GM18861 (cell line): ENCODE data around the gene BEX3.
A peak's percentile ranks its signal among the peaks of the same experiment; 100 is the strongest.
"Not testable (repeated sequence)": the region's sequence is repeated elsewhere in the genome, so short reads cannot be mapped to it uniquely, and the experiment has no call there.

Experiments used
- ATAC-seq: cut with Tn5 transposase; IDR thresholded peaks from one replicate; pipeline ENCODE4 v1.9.1; 2021; ENCODE audit not compliant: unreplicated experiment

Gene BEX3

DNA sequence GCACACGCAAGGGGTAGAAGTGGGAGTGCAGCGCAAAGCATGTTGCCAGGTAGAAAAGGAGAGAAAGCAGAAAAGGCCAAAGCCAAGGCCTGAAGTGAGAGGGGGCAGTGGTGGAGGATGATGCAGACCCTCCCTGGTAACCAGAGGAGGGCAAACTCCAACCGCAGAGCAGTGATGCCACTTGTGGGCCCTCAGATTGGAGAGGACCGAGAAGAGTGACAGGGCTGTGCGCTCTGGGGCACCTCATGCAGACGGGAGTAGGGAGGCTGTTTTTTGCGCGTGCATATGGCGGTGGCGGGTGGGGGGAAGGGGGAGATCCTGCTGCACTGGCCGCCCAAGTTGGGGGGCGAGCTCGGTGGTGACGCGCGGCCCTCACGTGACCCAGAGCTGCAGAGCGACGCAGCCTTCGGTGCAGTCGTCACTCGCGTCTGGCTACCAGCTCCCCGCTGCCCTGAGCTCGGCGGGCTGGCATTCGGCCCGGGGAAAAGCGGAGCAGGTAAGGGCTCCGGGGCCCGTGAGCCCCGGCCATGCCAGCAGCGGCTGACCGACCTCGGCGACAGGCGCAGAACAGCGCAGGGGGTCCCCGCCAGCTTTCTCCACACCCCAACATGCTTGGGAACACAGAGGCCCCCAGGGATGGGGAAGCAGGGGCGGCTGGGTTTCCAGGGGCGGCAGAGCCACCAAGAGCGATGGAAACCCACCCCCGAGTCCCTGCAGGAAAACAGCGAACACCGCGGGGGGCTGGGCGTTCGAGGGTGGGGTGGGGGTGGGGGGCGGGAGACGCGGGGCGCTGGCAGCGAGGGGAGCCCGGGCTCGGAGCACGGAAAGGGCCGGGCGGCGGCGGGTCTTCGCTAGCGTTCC is at the start of gene BEX3:
TSS of gene BEX3 (plus strand) at position 421 of the 861 bp plus-strand sequence. CDS start 984 bp downstream, outside the sequence.
- ATAC-seq, result no peak

DNA sequence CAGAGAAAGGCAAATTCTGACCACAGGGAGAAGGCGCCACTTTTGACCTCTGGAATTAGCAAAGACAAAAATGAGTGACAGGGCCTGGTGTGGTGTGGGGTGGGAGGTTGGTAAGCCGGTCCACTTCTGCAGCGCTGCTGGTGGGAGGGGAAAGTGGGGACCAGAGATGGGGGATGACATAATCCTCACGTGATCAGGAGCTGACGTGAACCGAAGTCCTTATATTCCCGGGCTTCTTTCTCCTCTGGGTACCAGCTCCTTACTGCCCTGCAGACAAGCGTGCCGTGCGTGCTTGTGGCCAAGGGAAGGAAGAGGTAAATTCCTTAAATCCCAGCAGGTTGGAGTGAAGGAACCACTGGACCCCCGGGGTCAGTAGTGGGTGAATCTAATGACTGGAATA is 46.3 kb upstream of the BEX3 start, which contains the start of gene TCEAL7:
TSS of gene TCEAL7 (plus strand) at position 249 of the 400 bp plus-strand sequence. CDS start 1,165 bp downstream, outside the sequence.
- ATAC-seq, result no peak

DNA sequence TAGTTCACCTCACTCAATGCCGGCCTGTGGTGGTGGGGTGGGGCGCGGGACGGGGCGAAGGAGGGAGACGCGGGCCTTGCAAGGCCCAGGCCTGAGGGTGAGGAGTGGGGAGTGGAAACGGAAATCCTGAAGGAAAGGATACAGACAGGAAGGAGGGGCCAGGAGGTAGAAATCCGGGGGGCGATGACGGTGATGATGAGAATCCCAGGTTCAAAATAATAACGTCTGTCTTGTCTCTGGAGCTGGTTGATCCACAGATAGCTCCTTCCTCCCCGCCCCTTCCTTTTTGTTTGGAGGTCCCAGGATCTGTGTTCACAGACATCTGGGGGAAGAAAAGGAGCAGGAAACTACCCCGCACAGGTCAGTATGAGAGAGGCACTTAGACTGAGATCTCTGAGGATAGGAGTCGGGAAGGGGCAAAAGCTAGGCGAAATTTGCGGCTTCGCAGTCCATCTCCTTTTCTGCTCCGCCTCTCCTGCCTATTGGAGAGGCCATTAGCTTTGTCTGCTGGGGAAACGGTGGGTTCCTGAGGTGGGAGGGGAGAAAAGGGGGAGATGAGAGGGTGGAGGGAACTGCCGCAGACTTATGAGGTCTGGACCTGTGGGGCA is 45.6 kb upstream of the BEX3 start:
- ATAC-seq, result no peak

GRCh38 chrX:103338663-103339062 is 37.7 kb upstream of the BEX3 start:
- no peak for ATAC-seq

DNA sequence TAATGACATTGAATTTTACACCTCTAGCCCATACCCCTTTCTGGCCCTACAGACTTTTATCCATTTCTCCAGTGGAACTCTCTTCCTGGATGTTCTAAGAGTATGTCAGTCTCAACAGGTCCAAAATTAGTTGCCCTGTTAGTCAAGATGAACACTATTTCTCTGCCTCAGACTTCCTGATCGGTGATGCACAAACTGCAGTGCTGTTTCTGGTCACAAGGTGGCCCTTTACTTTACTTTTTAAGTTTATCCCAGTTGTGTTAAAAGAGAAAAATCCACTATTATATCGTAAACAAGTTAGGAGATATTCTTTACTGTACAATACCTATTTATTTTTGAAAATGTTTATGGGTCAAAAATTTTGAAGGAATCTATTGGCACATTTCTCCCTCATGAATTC is 33.2 kb upstream of the BEX3 start:
- peak; percentile 70 for ATAC-seq

DNA sequence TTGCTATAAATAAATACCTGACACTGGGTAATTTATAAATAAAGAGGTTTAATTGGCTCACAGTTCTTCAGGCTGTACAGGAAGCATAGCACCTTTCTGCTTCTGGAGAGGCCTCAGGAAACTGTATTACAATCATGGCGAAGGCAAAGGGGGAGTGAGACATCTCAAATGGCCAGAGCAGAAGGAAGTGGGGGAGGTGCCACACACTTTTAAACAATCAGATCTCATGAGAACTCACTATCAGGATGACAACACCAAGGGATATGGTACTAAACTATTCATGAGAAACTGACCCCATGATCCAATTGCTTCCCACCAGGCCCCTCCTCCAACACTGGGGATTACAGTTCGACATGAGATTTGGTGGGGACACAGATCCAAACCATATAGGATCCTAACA is 31.7 kb upstream of the BEX3 start:
- no peak for ATAC-seq

DNA sequence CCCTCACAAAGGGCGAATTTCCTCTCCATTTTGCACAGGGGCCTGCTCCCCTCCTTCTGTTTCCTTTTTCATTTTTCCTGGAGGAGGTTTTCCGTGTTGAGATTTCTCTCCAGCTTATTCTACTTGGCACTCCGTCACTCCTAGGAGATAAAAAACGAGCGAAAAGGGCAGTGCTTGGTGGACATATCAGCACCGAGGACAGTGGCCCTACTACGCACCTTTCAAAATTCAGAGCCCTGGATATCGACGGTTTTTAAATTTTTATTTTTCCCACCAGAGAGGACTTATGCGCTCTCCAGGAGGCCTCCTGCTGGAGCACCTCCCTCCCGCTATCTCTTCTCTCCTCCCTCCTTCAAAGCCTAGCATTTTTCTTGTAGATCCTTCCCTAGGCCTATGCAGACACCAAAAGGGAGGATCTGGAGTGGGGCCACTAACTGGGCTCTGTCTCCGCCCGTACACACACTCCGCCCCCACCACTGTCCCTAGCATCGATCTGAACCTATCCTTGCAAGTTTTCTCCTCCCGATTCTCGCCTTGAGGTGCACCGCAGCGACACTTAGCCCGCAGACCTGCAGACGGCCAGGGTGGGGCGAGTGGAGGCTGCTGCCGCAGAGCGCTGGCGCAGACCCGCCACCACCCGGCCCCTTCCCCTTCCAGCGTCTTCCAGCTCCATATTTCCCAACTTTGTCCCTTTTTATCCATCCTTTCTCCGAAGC is 28.5 kb upstream of the BEX3 start:
- no peak for ATAC-seq

- no peak for ATAC-seq
Observed at GRCh38 chrX:103356130-103356798, 20.1 kb upstream of the BEX3 start, which contains the start of gene TCEAL9. TCEAL9 (plus strand) TSS chrX:103356506; CDS start chrX:103357685, 1,179 bp downstream.

DNA sequence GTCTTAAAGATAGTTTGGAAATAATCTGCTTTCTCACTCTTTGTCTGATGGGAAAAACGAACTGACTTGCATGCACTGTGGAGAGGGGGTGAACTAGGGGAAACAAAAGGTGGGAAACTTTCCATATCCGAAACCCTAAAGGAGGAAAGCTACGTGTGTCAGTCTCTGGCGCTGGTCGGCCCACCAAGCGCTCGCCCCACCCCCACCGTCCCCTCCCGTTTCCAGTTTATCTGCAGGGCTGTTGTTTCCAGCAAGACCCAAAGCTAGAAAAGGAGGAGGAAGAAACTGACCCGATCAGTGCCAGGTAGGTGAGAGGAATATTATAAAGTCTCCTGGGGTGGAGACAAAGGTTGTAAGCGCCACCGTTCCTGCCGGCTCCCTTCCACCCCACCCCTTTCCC is 19.5 kb upstream of the BEX3 start:
- no peak for ATAC-seq

DNA sequence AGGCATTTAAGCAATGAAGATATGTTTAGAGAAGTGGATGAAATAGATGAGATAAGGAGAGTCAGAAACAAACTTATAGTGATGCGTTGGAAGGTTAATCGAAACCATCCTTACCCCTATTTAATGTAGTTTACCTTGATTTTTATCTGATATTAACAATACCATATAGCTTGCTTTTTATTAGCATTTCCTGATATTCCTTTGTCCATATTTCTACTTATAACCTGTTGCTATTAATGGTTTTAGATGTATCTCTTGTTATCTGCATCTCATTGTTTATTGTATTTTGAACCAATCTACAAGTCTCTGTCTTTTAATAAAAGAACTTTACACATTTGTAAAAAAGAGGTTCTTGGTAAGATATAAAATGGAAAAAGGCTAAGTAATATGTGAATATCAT is 18.5 kb upstream of the BEX3 start:
- ATAC-seq, result no peak

DNA sequence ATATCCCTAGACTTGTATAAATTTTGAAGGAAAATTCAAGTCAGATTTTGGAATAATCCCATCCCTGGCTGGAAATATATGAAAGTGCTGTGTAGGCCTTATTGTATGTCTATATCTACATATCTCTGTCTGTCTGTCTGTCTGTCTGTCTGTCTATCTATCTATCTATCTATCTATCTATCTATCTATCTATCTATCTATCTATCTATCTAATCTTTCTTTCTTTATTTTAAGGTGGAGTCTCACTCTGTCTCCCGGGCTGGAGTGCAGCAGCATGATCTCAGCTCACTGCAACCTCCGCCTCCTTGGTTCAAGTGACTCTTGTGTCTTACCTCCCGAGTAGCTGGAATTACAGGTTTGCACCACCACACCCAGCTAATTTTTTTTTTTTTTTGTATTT is 16.7 kb upstream of the BEX3 start:
- not testable (repeated sequence) for ATAC-seq

- no peak for ATAC-seq
Observed at GRCh38 chrX:103360092-103360491, 16.2 kb upstream of the BEX3 start.

- no peak for ATAC-seq
Observed at GRCh38 chrX:103360916-103361315, 15.4 kb upstream of the BEX3 start.

GRCh38 chrX:103361798-103362197 is 14.5 kb upstream of the BEX3 start:
- ATAC-seq, result no peak

- ATAC-seq, result no peak
Observed at GRCh38 chrX:103362474-103362873, 13.9 kb upstream of the BEX3 start.

DNA sequence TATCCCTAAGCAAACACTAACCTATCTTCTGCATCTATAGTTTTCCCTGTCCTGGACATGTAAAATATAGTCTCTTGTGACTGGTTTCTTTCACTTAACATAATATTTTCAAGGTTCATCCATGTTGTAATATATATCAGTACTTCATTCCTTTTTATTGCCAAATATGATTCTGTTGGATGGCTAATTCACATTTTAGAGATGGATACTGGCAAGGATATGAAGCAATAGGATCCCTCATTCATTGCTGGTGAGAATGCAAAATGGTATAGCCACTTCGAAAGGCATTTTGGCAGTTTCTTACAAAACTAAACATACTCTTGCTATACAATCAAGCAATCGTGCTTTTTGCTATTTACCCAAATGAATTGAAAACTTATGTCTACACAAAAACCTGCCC is 13.3 kb upstream of the BEX3 start:
- no peak for ATAC-seq

DNA sequence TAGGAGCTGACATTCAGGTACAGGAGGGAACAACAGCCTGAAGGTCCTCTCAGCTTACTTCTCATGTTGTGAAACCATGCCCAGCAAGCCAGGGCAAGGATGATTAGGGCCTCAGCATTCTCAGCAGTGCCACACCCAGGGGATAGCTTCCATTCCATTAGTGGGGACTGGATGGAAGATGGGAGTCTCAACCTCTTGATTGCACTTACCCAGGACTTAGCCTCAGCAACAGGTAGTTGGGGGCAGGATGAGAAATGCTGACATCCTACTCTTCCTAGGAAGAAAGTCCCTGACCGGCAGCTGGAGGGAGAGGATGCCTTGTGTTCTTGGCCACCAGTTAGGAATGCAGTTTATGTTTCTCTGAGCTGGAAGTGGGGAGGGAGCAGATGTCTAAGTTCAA is 8.8 kb upstream of the BEX3 start:
- ATAC-seq, result no peak

- no peak for ATAC-seq
Observed at GRCh38 chrX:103369479-103369878, 6.9 kb upstream of the BEX3 start.

DNA sequence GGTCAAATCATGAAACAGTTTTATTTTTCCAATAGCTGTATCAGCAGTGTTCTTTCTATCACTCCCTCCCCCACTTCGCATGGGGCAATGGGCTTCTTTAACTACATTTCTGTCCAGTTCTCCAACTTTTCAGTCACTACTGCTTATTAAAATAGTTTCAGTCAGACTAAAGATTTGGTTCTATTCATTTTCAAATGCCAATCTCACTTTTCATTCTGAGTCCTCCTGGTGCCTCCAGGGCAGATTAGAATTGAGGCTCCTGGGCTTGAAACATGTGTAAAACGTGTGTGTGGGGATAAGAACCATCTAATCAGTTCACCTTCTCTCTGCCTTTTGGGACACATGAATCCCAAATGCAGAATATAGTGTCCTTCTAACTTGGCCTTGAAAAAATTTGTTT is 3.5 kb upstream of the BEX3 start:
- no peak for ATAC-seq

GRCh38 chrX:103373581-103373980 is 2.8 kb upstream of the BEX3 start:
- ATAC-seq, result no peak

- no peak for ATAC-seq
Observed at GRCh38 chrX:103376979-103377324, 614 bp downstream of the BEX3 start.
